NCI-H1048 (cell line): ENCODE results near the gene KANSL1.
"Not testable (repeated sequence)": the region's sequence is repeated elsewhere in the genome, so short reads cannot be mapped to it uniquely, and the experiment has no call there.

Experiments used
- DNase-seq: peaks from one replicate; lab custom pipeline; 2025; lab: John Stamatoyannopoulos, UW

The KANSL1 gene

DNA sequence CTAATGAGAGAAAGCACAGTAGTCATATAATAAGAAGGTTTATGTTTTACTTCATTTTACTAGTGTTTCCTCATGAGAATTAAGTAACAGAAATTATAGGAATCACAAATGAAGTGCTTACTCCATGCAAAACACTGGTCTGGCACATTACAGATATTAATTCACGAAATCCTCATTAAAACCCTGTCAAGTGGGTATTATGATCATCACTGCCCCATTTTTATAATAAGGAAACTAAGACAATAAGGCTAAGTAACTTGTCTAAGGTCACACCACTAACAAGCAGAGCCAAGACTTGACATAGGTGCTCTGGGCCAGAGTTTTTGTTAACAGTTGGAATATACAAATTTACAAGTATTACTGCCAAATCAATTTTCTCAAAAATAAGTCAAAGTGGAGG is 83.0 kb downstream of the KANSL1 start:
- DNase-seq: no peak

DNA sequence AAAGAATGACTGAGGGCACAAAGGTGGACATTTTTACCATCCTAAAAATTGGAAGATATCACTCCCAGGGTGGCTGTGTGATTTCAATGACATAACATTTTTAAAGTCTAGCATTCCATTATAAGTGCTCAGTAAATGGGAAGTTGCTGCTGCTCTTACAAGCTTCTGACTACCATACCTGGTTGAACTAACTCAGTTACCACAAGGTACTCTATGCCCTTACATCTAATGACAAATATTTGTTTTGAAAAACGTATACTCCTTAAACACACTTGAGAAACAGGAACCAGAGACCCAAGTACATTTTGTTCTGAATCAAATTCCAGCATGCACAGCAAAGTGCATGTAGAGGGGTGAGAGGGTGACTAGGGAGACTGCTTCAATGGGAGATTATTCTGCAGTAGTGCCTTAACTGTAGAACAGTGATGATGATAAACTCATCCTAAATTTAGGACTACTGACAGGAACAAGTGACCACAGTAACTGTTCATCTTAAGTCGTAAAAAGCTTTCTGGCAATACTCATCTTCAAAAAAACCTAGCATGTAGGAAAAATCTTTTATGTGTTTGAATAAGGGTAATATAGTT is 83.5 kb downstream of the KANSL1 start:
- no peak for DNase-seq

GRCh38 chr17:46108550-46109110 is 84.6 kb downstream of the KANSL1 start:
- no peak for DNase-seq

- no peak for DNase-seq
Observed at GRCh38 chr17:46108120-46108519, 85.1 kb downstream of the KANSL1 start.

DNA sequence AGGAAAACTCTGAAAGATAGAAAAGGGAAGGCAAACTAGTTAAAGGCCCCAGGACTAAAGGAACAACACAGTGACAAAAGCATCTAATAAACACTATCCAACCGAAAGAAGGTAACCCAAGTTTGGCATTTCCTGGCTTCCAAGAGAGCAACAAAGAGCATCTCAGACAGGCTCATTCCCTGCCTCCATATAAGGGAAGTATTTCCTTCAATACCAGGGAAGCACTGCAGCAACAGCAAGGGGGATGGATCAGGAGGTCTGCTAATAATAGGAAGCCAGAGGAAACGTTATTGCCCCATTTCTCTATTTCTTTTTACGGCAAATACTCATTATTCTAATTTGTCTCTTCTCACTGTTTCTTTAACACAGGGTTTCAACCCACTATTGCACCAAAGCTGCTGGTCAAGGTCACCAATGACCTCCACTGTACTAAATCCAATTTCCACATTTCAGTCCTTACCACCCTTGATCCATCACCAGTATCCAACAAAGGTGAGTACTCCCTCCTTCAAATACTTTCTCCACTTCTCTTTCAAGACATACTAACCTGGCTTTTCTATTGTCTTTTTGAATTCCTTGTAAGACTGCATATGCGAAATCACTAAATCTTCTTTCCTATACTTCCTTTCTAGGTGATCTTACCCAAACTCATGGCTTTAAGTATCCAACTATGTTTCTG is 86.1 kb downstream of the KANSL1 start:
- DNase-seq: no peak

GRCh38 chr17:46102806-46103205 is 90.4 kb downstream of the KANSL1 start:
- not testable (repeated sequence) for DNase-seq

DNA sequence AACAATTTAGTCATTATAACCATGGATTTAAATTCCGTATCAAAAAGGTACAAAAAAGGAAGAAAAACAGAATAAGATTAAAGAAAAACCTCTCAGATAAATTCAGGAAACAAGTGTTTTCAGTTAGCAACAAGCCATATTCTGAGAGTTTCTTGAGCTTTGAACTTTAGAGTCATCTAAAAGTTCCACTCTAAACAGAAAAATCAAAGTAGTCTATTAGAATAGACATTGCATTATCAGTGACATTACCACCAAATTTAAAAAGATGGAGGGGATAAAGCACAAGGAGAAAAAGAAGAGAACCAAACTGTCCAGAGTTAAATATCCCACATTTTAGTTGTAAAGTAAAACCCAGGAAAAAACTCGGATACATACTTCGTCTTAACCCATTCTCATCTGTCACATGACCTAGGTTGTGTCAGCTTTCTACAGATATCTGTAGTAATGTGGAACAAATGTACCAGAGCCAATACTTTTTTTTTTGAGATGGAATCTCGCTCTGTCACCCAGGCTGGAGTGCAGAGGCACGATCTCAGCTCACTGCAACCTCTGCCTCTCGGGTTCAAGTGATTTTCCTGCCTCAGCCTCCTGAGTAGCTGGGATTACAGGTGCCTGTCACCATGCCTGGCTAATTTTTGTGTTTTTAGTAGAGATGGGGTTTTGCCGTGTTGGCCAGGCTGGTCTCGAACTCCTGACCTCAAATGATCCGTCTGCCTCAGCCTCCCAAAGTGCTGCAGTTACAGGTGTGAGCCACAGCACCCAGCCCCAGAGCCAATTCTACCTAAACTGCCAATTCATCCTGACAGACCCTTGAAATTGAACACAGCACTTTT is 91.2 kb downstream of the KANSL1 start:
- DNase-seq: not testable (repeated sequence)

DNA sequence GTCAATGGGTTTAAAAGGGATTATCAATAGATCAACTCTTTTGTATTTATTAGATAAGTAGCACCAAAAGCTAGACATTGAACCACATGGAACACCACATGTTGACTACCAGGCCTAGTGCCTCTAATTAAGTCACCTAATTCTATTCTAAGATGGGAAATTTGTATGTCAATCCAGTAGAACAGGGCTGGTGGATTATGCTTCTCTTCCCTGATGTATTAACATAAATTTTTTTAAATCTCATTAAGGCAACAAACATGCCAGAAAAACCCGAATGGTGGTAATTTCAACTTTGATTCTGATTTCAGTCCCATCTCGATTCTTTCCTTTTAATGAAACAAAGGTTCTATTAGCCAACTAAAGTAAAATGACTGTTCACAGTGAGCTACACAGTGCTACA is 92.6 kb downstream of the KANSL1 start:
- no peak for DNase-seq

DNA sequence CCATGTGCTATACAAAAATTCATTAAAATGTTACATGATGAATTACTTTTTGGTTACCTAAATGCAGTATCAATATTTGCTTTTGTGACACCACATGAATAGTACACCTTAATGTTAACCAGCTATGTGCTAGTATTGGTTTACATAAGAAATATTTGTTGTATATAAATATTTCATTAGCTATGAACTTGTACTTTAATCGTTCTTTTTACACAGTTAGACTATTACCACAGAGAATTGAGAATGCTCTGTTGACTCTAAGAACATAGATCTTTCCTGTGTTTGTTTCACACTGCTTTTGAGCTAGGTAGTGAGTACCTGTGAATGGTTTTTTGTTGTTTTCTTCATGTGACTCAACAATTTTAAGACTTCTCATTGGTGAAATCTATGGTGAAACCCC is 93.4 kb downstream of the KANSL1 start:
- no peak for DNase-seq

DNA sequence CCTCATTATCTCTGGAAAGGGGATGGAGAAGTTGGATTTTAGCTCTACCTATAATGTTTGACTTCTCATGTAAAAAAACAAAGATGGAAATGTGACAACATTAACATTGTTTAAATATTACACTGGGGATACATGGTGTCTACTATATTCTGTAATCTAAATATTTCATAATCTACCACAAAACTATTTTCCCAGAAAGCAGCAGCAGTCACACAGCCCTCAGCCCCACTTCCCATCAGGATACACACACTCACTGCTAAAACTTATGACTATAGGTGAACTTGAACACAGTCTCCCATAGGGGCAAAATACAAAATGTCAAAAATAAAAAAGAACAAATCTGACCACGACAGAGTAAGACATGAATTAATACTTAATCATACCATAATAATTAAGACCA is 95.7 kb downstream of the KANSL1 start:
- DNase-seq: no peak

GRCh38 chr17:46092991-46093390 is 100.2 kb downstream of the KANSL1 start:
- DNase-seq: no peak

- no peak for DNase-seq
Observed at GRCh38 chr17:46090871-46091270, 102.4 kb downstream of the KANSL1 start.

DNA sequence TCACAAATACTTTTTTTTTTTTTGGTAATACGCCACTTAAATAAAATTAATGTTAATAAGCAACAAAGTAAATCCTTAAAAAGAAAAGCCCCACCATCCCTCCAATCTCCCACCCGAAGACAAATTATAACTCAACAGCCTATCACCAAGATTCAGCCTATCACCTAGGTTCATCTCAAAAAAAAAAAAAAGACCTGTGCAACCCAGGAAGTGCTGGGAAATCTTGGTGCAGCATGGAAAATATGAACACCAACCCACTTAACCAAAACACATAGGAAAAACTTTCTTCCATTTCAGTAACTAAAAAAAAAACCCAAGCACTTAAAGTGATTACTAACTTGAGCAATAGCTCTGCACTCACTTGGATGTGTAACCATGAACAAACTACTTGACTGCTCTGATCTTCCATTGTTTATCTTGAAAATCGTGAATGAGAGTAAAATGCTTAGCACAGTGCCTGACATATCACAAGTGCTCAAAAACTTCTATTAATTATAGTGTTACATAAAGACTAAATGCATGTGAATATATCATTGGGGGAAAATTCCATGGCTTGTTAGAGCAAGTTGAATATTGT is 103.8 kb downstream of the KANSL1 start:
- no peak for DNase-seq

- no peak for DNase-seq
Observed at GRCh38 chr17:46088595-46088994, 104.6 kb downstream of the KANSL1 start.

DNA sequence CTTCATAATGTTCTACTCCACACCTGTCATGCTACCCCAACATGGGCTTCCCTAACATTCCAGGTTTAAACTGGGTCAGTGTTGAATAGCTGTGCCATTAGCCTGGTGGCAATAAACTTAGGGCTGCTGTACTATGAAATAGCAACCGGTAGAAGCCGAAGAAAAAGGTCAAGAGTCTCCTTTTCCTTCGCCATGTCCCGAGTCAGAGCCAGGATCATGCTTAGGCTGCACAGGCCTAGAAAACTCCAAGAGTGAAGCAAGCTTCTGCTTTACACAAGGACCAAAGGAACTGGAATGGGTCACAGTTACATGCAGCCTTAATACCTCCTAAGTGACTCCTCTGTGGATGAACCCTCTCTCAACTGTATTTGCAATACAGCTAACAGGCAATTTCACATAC is 105.4 kb downstream of the KANSL1 start:
- not testable (repeated sequence) for DNase-seq

GRCh38 chr17:46086821-46087220 is 106.4 kb downstream of the KANSL1 start:
- no peak for DNase-seq

DNA sequence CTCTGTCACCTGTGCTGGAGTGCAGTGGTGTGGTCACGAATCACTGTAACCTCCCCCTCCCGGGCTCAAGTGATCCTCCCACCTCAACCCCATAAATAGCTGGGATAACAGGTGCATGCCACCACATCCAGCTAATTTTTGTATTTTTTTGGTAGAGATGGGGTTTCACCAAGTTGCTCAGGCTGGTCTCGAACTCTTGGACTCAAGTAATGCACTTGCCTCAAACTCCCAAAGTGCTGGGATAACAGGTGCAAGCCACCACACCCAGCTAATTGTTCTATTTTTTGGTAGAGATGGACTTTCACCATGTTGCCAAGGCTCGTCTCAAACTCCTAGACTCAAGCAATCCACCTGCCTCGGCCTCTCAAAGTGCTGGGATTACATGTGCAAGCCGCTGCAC is 107.7 kb downstream of the KANSL1 start:
- no peak for DNase-seq

DNA sequence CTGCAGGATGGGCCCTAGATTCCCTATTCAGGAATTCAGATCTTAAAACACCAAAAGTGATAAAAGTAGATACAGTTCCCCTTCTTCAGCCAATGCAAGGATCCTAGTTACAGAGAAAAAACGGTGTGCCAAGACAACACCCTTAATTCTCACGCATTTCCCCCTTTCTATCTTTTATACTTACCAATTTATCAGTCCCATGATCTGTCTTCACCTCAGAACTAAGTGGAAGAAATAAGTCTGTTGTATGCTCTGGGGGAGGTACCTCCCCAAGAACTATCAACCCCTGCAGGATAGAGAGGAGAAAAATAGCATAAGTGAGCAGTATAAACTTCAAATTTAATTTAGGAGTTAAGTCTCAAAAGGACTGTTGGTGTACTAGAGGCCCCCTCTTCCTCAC is 111.0 kb downstream of the KANSL1 start:
- DNase-seq: no peak

DNA sequence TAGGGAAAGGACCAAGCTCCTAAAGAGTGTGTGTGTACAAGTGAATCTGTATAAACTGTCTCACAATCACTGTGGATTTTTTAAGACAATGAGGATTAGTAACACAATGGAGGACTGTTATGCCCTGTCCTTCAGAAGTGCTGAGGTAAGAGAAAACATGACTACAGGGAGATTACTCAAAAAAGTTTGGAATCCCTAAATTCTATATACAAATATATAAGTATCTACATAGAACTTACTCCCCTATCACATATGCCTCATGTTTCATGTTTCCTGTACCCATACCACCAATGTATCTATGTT is 112.3 kb downstream of the KANSL1 start:
- no peak for DNase-seq

- no peak for DNase-seq
Observed at GRCh38 chr17:46080118-46081017, 112.9 kb downstream of the KANSL1 start.

DNA sequence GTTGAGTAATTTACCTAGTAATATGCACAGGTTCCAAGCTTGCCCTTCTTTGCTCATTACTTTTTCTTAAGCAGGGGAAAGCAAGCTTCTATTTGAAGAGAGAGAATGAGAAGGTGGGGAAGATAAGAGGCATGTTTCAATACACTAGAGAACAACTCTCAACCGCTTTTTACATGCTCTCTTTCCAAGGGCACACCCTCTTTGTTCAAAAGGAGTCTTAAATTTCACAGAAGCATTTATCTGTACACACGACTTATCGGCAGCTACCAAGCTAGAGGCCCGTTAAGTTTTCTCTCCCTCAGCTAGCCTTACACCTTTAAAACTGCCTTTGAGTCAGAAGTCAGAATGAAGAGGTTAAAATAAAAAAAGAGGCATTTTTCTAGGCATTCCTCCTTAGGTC is 114.6 kb downstream of the KANSL1 start:
- DNase-seq: no peak

GRCh38 chr17:46074540-46074939 is 118.7 kb downstream of the KANSL1 start:
- no peak for DNase-seq
